Lower leg skin (tissue), 4 donors: Measurements from ENCODE around the gene RAP1B. TPM values are rescaled to one million over a fixed set of nuclear protein-coding genes. Genes with fewer than 3 reads are reported as not detected.

Experiments used
- DNase-seq, 2 donors: peaks; one replicate each; pipeline ENCODE4 v3.0.0-alpha.2; 2019; ENCODE audit warnings: low spot score in 2 of 2
- H3K4me3 ChIP-seq: fragments of 200-600 bp; sonication (generic); 2 replicates; pipeline ENCODE4 v1.5.1; 2017; ENCODE audit warnings: mild to moderate bottlenecking, low read depth; ENCODE audit not compliant: poor library complexity, severe bottlenecking
- CTCF ChIP-seq, 3 donors: fragments of 450-650 bp; IDR thresholded peaks; one replicate each; pipeline ENCODE4 v1.5.1; 2016; ENCODE audit warnings: antibody characterized with exemption in 3 of 3, mild to moderate bottlenecking in 3 of 3, moderate library complexity in 2 of 3
- POLR2A ChIP-seq, 2 donors: fragments of 450-650 bp; IDR thresholded peaks; one replicate each; pipeline ENCODE4 v1.6.1; 2016 to 2017; ENCODE audit warnings: antibody characterized with exemption in 2 of 2, mild to moderate bottlenecking in 1 of 2, moderate library complexity in 1 of 2
- WGBS, 2 donors: methylation state at CpG; one replicate each; pipeline ENCODE4 v1.1.5; 2018; 5-methylcytosine and 5-hydroxymethylcytosine counted together
- intact Hi-C: fragments of 100-400 bp; cut with DNase I; formaldehyde crosslinking; loops from one replicate; pipeline ENCODE4 v1.15.0; 2023; ENCODE audit warnings: low total_unique reads
- total RNA-seq, 4 donors: library from RNA; depleted of rRNA; stranded (reverse); fragments of >200 nt; gene quantifications; one replicate each; pipeline ENCODE4 v1.1.0, GENCODE V29; 2016

The RAP1B gene
- total RNA-seq, 4 donors from 2014 or later: 96.1 to 183 (median 123) TPM

GRCh38 chr12:68617160-68617926 is 6.6 kb downstream of the RAP1B start:
- no peak for DNase-seq
- WGBS, 2 donors: 72 to 74% methylated on average over 4 of the region's 4 CpGs
- intact Hi-C loops: no loop called here
- no peak overlapping the region for H3K4me3 ChIP-seq
- TF ChIP-seq POLR2A (IDR thresholded peaks at IDR 0.05) (no peak), CTCF (IDR thresholded peaks at IDR 0.05) (no peak)

GRCh38 chr12:68619541-68619940 is 8.8 kb downstream of the RAP1B start:
- no peak for DNase-seq
- H3K4me3 ChIP-seq: no peak overlapping the region
- intact Hi-C loops: no loop called here
- TF ChIP-seq POLR2A (IDR thresholded peaks at IDR 0.05) (no peak), CTCF (IDR thresholded peaks at IDR 0.05) (no peak)

GRCh38 chr12:68620519-68621471 is 10.1 kb downstream of the RAP1B start:
- intact Hi-C loops: no loop called here
- DNase-seq: no peak
- no peak overlapping the region for H3K4me3 ChIP-seq
- TF ChIP-seq POLR2A (IDR thresholded peaks at IDR 0.05): no peak
- no peak for TF ChIP-seq CTCF (IDR thresholded peaks at IDR 0.05)
- 72 to 75% methylated on average over 10 of the region's 10 CpGs for WGBS, 2 donors

GRCh38 chr12:68621472-68622081 is 10.9 kb downstream of the RAP1B start:
- no peak for DNase-seq
- no peak overlapping the region for H3K4me3 ChIP-seq
- intact Hi-C loops: no loop called here
- no peak for TF ChIP-seq POLR2A (IDR thresholded peaks at IDR 0.05)
- no peak for TF ChIP-seq CTCF (IDR thresholded peaks at IDR 0.05)

GRCh38 chr12:68622250-68622649 is 11.6 kb downstream of the RAP1B start:
- TF ChIP-seq CTCF (IDR thresholded peaks at IDR 0.05) (no peak), POLR2A (IDR thresholded peaks at IDR 0.05) (no peak)
- DNase-seq: no peak
- no peak overlapping the region for H3K4me3 ChIP-seq
- WGBS, 2 donors: 71 to 77% methylated on average over 1 of the region's 1 CpG
- intact Hi-C loops: no loop called here
